Measurements from ENCODE around the gene CPSF4L.

The CPSF4L gene

DNA sequence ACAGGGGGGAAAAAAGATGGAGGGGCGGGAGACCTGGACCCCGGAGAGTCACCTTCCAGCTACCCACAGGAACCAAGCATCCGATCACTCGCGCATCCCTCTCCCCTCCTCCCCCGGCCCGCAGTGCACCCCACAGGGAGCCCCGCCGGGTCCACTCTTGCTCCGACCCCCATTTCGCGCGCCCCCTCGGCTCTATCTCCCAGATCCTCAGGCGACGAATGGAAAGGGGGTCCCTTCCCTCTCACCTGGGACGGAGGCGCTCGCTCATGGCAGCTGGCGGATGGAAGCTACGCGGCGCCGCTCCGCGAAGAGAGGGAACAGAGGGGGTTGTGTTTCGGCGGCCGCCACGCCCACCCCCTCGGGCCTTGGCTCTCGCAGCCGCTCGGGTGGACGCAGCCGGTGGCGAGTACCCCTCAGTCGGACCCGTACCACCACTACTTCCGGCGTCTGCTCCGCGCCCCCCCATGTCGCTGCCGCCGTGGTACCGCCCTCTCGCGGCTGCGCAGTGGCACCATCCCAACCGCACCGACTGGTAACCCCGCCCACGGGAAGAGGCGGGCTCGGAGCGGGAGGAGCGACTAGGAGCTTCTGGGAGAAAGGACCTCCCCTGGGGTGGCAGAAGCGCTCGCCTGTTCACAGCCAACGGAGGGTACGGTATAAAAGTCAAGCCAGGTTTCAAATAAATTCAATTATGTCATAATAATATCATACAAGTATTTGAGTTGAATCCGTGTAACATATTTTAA, 29.7 kb downstream of the CPSF4L start:
- Histone ChIP-seq H3K9ac (peak overlapping the region; percentile 78), H3K4me2 (ENCODE audit: low read length) (peak overlapping the region; percentile 89), H2AFZ (peak overlapping the region; percentile 82), H3K4me3 (ENCODE audit: low read depth, low read length) (peak overlapping the region; percentile 81), H3K79me2 (peaks cover 11% of the 10 kb centered on the region), H3K27me3 (ENCODE audit: control insufficient read depth, insufficient read depth, low read length) (no peaks in the 10 kb centered on the region), H3K9me3 (ENCODE audit: control insufficient read depth, low read length) (no peaks in the 10 kb centered on the region), H3K4me1 (peaks cover 13% of the 10 kb centered on the region), H3K36me3 (ENCODE audit: control insufficient read depth, insufficient read depth, low read length) (no peaks in the 10 kb centered on the region), H3K27ac (peak overlapping the region; percentile 74)
- TF ChIP-seq, protein P1, sequence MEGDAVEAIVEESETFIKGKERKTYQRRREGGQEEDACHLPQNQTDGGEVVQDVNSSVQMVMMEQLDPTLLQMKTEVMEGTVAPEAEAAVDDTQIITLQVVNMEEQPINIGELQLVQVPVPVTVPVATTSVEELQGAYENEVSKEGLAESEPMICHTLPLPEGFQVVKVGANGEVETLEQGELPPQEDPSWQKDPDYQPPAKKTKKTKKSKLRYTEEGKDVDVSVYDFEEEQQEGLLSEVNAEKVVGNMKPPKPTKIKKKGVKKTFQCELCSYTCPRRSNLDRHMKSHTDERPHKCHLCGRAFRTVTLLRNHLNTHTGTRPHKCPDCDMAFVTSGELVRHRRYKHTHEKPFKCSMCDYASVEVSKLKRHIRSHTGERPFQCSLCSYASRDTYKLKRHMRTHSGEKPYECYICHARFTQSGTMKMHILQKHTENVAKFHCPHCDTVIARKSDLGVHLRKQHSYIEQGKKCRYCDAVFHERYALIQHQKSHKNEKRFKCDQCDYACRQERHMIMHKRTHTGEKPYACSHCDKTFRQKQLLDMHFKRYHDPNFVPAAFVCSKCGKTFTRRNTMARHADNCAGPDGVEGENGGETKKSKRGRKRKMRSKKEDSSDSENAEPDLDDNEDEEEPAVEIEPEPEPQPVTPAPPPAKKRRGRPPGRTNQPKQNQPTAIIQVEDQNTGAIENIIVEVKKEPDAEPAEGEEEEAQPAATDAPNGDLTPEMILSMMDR (IDR thresholded peaks at IDR 0.05) = peak; percentile 80

DNA sequence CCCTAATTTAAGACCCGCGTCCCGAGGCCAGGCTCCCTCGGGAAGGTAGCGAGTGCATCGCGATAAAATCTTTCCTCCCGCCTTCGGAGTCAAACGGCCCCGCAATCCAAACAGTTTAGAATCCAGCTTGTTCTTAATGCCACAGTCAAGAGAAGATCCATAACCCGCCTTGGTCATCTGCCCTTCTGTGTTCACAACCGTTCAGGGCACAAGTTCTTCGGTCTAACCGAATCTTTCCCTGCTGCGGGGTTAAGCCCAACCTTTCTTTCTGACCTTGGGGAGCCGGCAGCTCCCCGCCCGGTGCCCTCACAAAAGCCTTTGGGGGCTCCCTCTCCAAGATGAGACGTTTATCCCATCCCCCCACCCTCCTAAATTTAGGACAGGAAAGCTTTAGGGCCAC, 30.3 kb downstream of the CPSF4L start:
- Histone ChIP-seq H3K27ac (peak overlapping the region; percentile 74), H3K9me3 (ENCODE audit: control insufficient read depth, low read length) (no peaks in the 10 kb centered on the region), H3K27me3 (ENCODE audit: control insufficient read depth, insufficient read depth, low read length) (no peaks in the 10 kb centered on the region), H3K9ac (peak overlapping the region; percentile 78), H3K4me3 (ENCODE audit: low read depth, low read length) (peak overlapping the region; percentile 81), H2AFZ (peak overlapping the region; percentile 82), H3K79me2 (peaks cover 11% of the 10 kb centered on the region), H3K4me2 (ENCODE audit: low read length) (peak overlapping the region; percentile 89), H3K4me1 (peaks cover 13% of the 10 kb centered on the region), H3K36me3 (ENCODE audit: control insufficient read depth, insufficient read depth, low read length) (no peaks in the 10 kb centered on the region)
- TF ChIP-seq, protein P1 (IDR thresholded peaks at IDR 0.05) = no peak

DNA sequence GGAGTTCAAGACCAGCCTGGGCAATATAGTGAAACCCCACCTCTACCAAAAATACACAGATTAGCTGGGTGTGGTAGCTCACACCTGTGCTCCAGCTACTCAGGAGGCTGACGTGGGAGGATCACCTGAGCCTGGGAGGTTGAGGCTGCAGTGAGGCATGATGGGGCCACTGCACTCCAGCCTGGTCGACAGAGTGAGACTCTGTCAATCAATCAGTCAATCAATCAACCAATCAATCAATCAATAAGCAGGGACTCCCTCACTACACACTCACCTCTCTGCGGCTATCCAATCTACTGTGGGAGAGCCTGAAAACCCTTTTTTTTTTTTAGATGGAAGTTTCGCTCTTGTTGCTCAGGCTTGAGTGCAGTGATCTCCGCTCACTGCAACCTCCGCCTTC, 31.6 kb downstream of the CPSF4L start:
- H3K4me2 ChIP-seq (ENCODE audit: low read length) = no peak overlapping the region
- H3K9me3 ChIP-seq (ENCODE audit: control insufficient read depth, low read length) = no peaks in the 10 kb centered on the region
- no peak overlapping the region for H3K4me3 ChIP-seq (ENCODE audit: low read depth, low read length)
- H3K9ac ChIP-seq = no peak overlapping the region
- no peak overlapping the region for H2AFZ ChIP-seq
- H3K36me3 ChIP-seq (ENCODE audit: control insufficient read depth, insufficient read depth, low read length) = no peaks in the 10 kb centered on the region
- no peaks in the 10 kb centered on the region for H3K27me3 ChIP-seq (ENCODE audit: control insufficient read depth, insufficient read depth, low read length)
- no peak overlapping the region for H3K27ac ChIP-seq
- TF ChIP-seq, protein P1 (IDR thresholded peaks at IDR 0.05) = no peak
- H3K79me2 ChIP-seq = peaks cover 16% of the 10 kb centered on the region
- peaks cover 13% of the 10 kb centered on the region for H3K4me1 ChIP-seq

DNA sequence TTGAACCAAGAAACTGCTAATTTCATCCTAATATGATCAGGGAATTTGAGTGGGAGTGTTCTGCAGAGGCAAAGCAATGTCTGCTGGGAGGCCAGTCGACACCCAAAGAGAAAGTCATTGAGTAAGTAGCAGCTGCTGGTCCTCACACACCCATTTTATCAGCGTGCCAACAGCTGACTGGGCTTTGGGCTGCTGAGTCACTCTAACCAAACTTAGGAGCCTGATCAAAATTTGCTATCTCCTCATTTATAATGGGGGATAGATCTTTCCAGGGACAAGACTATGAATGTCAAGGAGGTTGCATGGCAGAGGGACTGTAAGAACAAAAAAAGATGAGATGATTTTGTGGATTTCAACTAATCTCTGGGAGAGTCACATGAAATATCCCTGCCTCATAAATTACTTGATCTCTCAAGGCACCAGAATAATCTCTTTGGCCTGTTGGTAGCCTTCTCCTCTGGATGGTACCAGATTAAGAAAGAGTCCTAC, 32.9 kb downstream of the CPSF4L start:
- Histone ChIP-seq H3K4me1 (peaks cover 12% of the 10 kb centered on the region), H3K27ac (no peak overlapping the region), H3K9ac (no peak overlapping the region), H2AFZ (no peak overlapping the region), H3K79me2 (peaks cover 19% of the 10 kb centered on the region), H3K4me2 (ENCODE audit: low read length) (no peak overlapping the region), H3K36me3 (ENCODE audit: control insufficient read depth, insufficient read depth, low read length) (no peaks in the 10 kb centered on the region), H3K4me3 (ENCODE audit: low read depth, low read length) (no peak overlapping the region), H3K9me3 (ENCODE audit: control insufficient read depth, low read length) (no peaks in the 10 kb centered on the region), H3K27me3 (ENCODE audit: control insufficient read depth, insufficient read depth, low read length) (no peaks in the 10 kb centered on the region)
- TF ChIP-seq, protein P1 (IDR thresholded peaks at IDR 0.05) = no peak

GRCh38 chr17:73227944-73228343, 33.7 kb downstream of the CPSF4L start:
- Histone ChIP-seq H3K27me3 (ENCODE audit: control insufficient read depth, insufficient read depth, low read length) (no peaks in the 10 kb centered on the region), H3K36me3 (ENCODE audit: control insufficient read depth, insufficient read depth, low read length) (no peaks in the 10 kb centered on the region), H3K4me1 (peaks cover 7% of the 10 kb centered on the region), H3K9ac (no peak overlapping the region), H3K4me2 (ENCODE audit: low read length) (no peak overlapping the region), H3K27ac (no peak overlapping the region), H3K4me3 (ENCODE audit: low read depth, low read length) (no peak overlapping the region), H2AFZ (no peak overlapping the region), H3K79me2 (peaks cover 12% of the 10 kb centered on the region), H3K9me3 (ENCODE audit: control insufficient read depth, low read length) (no peaks in the 10 kb centered on the region)
- TF ChIP-seq, protein P1 (IDR thresholded peaks at IDR 0.05) = no peak
